ENCODE data around the gene ZNF132.

The ZNF132 gene

DNA sequence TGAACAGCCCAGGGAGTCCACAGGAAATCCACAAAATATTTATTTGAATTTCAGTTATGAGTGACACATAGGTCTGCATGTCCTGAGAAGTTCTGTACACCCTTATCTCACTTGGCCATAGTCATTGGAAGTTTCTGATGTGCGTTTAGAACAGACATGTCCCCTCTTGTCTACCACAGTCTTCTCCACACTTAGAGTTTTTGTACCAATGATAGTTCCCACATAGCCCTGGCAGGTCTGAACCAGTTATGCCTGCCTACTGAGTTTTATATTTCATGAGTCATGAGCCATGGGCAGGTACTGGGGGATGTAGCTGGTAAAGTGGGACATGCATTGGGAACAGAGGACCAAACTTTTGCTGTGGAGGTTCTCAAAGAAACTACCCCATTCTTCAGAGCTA lies 11.3 kb downstream of the ZNF132 start:
- TF ChIP-seq, protein P1, sequence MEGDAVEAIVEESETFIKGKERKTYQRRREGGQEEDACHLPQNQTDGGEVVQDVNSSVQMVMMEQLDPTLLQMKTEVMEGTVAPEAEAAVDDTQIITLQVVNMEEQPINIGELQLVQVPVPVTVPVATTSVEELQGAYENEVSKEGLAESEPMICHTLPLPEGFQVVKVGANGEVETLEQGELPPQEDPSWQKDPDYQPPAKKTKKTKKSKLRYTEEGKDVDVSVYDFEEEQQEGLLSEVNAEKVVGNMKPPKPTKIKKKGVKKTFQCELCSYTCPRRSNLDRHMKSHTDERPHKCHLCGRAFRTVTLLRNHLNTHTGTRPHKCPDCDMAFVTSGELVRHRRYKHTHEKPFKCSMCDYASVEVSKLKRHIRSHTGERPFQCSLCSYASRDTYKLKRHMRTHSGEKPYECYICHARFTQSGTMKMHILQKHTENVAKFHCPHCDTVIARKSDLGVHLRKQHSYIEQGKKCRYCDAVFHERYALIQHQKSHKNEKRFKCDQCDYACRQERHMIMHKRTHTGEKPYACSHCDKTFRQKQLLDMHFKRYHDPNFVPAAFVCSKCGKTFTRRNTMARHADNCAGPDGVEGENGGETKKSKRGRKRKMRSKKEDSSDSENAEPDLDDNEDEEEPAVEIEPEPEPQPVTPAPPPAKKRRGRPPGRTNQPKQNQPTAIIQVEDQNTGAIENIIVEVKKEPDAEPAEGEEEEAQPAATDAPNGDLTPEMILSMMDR (conservative IDR thresholded peaks at IDR 0.05; ENCODE audit: low read length): no peak
- no peak for DNase-seq (ENCODE audit: low read depth)
- no peak overlapping the region for H3K4me3 ChIP-seq (ENCODE audit: low read length)

DNA sequence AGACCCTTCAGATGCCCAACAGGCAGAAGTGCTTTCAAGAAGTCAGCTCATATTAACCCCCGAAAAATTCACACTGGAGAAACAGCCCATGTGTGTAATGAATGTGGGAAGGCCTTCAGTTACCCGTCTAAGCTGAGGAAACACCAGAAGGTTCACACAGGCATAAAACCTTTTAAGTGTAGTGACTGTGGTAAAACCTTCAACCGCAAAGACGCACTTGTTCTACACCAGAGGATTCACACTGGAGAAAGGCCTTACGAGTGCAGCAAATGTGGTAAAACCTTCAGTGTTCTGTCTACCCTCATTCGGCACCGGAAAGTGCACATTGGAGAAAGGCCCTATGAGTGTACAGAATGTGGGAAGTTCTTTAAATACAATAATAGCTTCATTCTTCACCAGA lies 22.9 kb downstream of the ZNF132 start:
- H3K4me3 ChIP-seq (ENCODE audit: low read length): no peak overlapping the region
- TF ChIP-seq, protein P1 (conservative IDR thresholded peaks at IDR 0.05; ENCODE audit: low read length): no peak
- DNase-seq (ENCODE audit: low read depth): no peak

DNA sequence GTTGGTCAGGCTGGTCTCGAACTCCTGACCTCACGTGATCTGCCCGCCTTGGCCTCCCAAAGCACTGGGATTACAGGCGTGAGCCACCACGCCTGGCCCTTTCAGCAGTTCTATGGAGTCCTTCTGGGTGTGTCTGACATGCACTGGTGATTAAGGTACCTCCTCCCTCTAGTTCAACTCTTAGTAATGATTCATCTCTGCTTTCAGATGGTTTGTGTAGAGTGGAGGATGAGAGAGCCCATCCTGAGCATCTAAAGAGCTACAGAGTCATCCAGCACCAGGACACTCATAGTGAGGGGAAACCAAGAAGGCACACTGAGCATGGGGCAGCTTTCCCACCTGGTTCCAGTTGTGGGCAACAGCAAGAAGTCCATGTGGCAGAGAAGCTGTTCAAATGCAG lies 23.3 kb downstream of the ZNF132 start:
- TF ChIP-seq, protein P1 (conservative IDR thresholded peaks at IDR 0.05; ENCODE audit: low read length): no peak
- no peak for DNase-seq (ENCODE audit: low read depth)
- no peak overlapping the region for H3K4me3 ChIP-seq (ENCODE audit: low read length)

DNA sequence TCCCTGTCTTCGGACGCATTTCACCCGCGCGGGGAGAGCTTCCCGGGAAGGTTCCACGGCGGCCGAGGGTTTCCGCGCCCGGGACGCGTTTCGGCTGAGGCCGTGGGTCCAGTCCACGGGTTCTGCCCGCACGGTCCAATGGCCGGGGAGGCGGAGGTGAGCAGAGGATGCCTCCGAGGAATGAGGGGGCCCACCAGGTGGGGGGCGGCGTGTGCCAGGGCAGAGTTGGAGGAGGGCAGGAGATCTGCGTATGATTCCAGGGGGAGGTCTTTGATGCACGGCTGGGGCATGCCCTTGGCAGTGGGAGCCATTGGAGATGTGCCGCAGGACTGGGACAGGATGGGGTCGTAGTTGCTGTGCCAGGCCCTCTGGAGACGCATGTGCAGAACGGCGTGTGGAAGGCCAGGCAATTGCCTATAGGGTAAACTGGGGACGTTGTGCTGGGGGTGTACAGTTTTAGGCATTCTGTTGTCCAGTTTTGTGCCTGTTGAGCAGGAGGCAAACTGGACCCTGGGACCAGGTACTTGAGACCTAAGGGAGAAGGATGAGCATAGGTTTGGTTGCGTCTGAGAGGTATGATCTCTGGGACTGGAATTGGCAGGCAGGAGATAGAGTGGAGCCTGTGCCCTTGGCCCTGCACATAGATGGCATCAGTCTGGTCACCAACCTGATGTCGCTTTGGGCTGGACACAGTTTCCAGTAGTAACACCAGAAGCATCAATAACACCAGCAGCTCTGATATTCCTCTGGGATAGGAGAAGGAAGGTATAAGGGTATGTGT lies 30.8 kb downstream of the ZNF132 start:
- TF ChIP-seq, protein P1 (conservative IDR thresholded peaks at IDR 0.05; ENCODE audit: low read length): peak; percentile 3; the same call in 1 of the 2 replicates
- DNase-seq (ENCODE audit: low read depth): no peak

DNA sequence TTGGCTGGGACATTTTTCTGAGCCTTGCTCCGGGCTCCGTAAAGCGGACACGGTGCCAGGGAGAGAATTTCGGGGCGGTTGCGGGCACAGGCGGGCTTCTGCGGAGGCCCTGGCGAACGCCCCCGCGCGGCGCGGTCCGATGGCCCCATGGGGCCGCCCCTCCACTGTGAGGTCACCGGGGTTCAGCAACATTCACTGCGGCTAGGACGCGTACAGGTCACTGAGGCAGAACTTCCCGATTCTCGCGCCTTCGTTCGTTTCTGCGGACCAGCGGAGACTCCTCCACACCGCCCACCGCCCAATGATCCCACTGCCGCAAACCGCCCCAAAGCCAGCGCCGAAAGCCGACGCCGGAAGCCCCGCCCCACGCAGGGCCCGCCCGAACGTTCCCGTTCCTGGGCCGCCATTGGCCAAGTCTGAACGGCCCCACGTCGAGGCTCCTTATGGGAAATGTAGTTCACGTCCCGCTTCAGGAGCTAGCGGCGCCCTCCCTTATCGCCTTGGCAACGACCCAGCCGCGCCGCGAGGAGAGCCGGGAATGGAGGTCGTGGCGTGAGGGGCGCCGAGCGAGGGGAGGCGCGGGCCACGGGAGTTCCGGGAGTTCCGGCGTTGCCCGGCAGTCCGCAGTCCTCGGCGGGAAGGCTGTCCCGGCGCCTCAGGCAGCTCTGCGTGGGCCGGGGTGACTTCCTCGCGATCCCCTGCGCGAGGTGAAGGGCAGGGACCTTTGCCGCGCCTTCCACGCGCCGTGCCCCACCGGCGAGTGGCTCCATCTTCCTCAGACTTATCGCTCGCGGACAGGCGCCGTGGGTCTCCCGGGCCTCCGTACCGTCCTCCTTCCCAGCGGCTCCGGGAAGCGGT lies 31.6 kb downstream of the ZNF132 start, which contains the start of gene ZNF584:
TSS of gene ZNF584 (plus strand) at position 498 of the 858 bp plus-strand sequence. CDS start 499 bp downstream, outside the sequence.
- peak; percentile 87 for DNase-seq (ENCODE audit: low read depth)
- TF ChIP-seq, protein P1 (conservative IDR thresholded peaks at IDR 0.05; ENCODE audit: low read length): peak; percentile 19
- peak within 1 kb of the TSS; percentile 93 for H3K4me3 ChIP-seq (ENCODE audit: low read length)

More for the DNA sequence above, 30.8 kb downstream of the ZNF132 start:
- H3K4me3 ChIP-seq (ENCODE audit: low read length): peak overlapping the region; percentile 93

DNA sequence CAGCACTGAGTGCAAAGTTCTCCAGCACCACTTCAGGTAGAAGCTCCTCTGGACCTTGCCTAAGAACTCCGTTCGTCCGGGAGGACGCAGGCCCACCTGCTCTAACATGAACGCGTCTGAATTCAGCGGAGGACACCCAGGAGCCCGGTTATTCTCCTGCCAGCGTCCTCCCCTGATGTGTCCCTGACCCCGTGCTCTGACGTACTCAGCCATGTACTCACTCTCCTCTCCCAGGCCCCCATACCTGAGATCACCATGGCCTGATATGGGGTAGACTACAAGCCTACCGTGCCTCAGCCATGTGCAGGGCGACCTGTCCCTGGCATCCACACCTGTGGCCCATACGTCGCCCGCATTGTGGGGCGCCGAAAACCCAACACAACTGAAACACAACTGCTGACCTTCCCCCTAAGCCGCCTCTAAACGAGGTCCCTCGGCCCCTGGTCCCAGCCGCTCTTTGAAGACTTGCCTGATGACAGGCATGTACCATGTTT lies 32.2 kb downstream of the ZNF132 start:
- TF ChIP-seq, protein P1 (conservative IDR thresholded peaks at IDR 0.05; ENCODE audit: low read length): no peak
- DNase-seq (ENCODE audit: low read depth): no peak
- H3K4me3 ChIP-seq (ENCODE audit: low read length): peak overlapping the region; percentile 93

All from AG10803 (cell line).